Stimulated activated CD8-positive, alpha-beta memory T cell treated with anti-CD3 and anti-CD28 coated beads, Interleukin-7, amount 100 ng/mL, for 24 hours (primary cell): ENCODE data around the gene PRSS37.
"Not testable (repeated sequence)": the region's sequence is repeated elsewhere in the genome, so short reads cannot be mapped to it uniquely, and the experiment has no call there.

Source experiments
- DNase-seq: peaks from one replicate; pipeline ENCODE4 v3.0.0-alpha.2; 2020; ENCODE audit warnings: low read depth

Gene PRSS37, protein sequence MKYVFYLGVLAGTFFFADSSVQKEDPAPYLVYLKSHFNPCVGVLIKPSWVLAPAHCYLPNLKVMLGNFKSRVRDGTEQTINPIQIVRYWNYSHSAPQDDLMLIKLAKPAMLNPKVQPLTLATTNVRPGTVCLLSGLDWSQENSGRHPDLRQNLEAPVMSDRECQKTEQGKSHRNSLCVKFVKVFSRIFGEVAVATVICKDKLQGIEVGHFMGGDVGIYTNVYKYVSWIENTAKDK

DNA sequence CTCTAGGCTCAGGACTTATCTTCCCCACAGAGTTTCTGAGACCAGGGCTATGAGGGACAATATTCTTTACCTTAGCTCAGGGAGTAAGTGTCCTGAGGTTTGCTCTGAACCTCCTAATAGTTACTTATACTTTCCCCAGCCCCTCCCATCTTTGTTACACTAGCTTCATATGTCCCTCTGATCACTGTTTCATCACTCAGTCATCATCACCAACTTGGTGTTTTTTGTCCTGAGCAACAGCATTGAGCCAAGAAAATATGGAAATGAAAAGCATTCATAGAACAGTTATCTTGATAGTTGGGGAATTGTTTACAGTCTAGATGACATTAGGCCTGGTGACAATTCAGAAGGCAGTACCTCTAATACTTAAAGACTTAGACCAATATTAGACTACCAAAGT lies at the start of gene PRSS37:
TSS of gene PRSS37 (minus strand) at position 101 of the 400 bp plus-strand sequence. CDS start 436 bp downstream, outside the sequence.
- no peak for DNase-seq

DNA sequence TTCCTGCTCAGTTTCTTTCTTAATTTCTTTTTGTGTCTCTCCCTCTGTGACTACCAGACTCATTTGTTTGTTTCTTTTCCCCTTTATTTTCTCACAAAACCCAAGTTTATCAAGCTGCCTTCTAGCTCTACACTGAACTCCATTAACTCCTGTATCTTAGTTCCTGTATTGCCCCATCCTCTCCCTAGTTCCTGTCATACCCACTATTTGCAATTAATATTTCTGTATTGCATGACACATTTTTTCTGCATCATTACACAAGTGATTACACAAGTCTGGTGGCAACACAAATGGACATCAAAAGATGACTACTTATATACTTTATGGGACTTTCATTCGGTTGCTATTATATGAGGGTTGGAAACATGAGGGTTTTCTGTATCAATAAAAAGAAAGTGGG lies 48.0 kb upstream of the PRSS37 start:
- DNase-seq: no peak

DNA sequence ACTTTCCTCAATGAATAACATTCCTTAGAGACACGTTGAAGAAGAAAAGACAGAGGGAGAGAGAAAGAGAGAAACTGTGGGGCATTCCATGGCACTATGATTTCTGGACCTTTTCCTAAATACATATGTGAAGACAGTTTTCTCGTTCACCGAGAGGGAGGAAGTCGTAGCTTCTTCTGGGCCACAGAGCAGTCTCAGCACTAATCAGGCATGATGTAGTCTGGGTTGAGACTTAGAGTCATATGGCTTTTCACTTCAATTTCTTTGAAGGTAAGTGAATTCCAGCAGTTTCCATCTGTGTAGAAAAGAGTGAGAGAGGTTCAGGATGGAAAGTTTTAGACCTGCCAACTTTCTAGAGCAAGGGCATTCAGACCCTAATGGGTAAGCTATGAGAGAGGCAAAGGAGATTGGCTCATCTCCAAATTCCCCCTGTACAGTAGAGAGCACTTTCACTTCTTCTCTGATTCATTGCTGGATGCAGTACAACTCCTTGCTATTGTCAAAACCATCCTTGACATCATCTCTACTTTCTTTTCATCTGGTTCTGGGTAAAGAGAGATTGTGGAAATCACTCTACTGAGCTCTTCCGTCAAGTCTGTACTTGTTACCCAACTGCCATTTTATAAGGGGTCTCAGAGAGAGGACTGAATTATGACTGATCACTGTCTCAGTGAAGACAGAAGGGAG lies 43.4 kb upstream of the PRSS37 start:
- DNase-seq: no peak

GRCh38 chr7:141880960-141881359 lies 39.7 kb upstream of the PRSS37 start:
- DNase-seq: no peak

GRCh38 chr7:141877365-141877764 lies 36.1 kb upstream of the PRSS37 start:
- no peak for DNase-seq

GRCh38 chr7:141876371-141876770 lies 35.1 kb upstream of the PRSS37 start:
- DNase-seq: no peak

- DNase-seq: no peak
Measured at GRCh38 chr7:141875453-141875852, 34.2 kb upstream of the PRSS37 start.

- no peak for DNase-seq
Measured at GRCh38 chr7:141874787-141875186, 33.5 kb upstream of the PRSS37 start.

DNA sequence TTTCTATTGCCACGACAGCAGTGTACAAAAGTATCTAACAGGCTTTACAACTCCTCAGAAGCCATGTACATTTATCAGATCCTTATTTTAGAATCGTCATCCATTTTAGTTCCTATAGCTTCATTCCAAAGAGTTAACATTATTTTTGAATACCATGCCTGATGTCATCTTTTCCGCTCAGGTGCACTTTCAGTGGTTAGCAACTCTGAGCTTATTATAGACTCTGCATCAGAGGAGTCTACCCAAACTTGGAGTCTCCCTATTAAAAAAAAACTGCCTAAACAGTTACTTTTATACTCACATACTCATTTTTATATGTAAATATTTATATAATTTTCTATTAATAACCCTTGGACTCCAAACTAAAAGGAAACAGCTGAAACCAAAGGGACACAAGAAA lies 31.6 kb upstream of the PRSS37 start:
- DNase-seq: no peak

DNA sequence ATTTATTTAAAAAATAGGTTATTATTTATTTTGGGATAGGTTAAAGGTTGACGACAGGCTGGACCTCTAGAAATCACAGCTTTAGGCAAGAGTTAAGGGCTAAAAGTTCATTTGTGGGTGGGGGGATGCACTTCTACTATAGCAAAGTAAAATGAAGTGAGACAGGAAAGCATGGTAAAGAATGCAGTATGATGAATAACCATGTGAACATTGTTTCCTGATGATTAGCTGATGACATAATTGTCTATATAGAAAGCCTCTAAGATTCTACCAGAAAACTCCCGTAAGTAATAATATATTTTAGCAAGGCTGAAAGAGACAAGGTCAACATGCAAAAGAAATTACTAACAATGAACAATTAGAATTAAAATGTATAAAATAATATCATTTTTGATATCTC lies 25.7 kb upstream of the PRSS37 start:
- DNase-seq: no peak

DNA sequence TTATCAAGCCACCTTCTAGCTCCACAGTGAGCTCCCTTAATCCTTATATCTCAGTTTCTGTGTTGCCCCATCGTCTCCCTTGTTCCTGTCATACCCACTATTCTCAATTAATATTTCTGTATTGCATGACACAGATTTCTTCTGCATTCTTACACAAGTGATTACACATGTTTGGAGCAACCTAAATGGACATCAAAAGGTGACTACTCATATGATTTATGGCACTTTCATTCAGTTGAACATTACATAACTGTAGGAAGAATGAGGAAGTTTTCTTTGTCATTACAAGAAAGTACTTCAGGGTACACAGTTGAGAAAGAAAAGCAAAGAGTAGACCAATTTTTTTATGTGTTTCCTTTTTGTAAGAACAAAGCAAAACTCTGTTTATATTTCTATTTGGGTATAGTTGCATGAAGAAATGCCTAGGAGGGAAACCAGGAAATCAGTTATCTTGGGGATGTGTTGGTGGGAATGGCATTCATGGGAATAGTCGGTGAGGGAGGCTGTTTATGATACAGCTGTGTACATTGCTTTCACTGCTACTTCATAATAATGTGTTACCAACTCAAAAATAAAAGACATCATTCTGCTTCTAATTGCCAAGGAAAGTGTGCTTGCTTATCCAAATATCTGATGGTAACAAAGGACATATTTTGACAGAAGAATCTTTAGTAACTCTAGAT lies 23.6 kb upstream of the PRSS37 start:
- no peak for DNase-seq

DNA sequence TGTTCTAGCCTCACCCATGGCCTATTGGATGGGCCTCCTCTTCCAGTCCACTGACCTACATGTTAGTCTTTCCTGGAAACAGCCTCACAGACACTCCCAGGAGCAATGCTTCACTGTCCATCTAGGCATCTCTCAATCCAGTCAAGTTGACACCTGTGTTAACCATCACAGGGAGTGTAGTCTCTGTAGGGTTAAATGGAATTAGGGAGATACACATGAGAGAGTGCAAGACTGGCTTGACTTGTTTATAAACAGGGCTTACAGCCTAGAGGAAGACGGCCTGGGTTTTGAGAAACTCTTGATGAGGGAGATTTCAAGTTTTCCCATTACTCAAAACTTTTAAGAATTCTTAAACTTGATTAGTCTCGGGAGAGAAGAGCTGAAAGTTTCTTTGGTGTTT lies 18.9 kb upstream of the PRSS37 start:
- no peak for DNase-seq

DNA sequence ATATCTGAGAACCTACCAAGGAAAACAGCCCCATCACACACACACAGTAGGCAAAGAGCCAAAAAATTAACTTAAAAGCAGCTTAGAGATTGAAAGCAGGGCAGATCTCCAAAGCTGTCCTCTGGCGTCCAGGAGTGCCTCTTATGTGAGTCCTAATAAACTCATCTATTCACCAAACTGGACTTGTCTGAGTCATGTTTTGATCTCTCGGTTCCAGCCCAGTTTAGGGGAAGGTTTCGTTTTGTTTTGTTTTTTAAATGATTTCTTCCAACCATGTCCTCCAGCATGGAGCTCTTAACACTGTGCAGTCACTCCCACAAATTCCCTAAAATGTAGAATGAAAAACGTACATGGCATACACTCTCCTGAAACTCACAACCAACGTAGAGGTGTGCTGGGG lies 6.7 kb upstream of the PRSS37 start:
- DNase-seq: no peak

- DNase-seq: no peak
Measured at GRCh38 chr7:141844256-141844655, 3.0 kb upstream of the PRSS37 start.

- DNase-seq: no peak
Measured at GRCh38 chr7:141842904-141843303, 1.6 kb upstream of the PRSS37 start.

GRCh38 chr7:141840708-141841107 lies 577 bp downstream of the PRSS37 start:
- DNase-seq: no peak

- DNase-seq: no peak
Measured at GRCh38 chr7:141839256-141839655, 2.0 kb downstream of the PRSS37 start.

DNA sequence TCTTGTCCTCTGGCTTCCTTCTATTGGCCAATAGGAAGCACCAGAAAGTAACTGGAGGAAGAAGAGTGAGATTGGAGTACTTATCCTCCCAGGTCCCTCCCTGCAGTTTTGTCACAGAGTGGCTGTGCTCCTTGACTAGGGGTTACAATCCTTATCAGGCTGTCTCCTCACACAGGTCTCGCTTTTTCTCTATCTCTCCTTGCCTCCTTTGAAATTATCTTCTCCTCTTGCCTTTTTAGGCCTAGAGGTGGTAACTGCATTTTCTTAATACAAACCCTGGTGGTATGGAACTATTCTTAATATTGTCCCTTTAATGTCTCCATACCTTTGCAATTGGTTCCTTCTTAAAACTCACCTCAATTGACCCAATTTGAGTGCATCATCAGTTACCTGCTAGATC lies 2.7 kb downstream of the PRSS37 start:
- no peak for DNase-seq

GRCh38 chr7:141837683-141838082 lies 3.6 kb downstream of the PRSS37 start:
- no peak for DNase-seq

GRCh38 chr7:141822432-141822831 lies 18.9 kb downstream of the PRSS37 start:
- DNase-seq: not testable (repeated sequence)

- no peak for DNase-seq
Measured at GRCh38 chr7:141820067-141820466, 21.2 kb downstream of the PRSS37 start.

DNA sequence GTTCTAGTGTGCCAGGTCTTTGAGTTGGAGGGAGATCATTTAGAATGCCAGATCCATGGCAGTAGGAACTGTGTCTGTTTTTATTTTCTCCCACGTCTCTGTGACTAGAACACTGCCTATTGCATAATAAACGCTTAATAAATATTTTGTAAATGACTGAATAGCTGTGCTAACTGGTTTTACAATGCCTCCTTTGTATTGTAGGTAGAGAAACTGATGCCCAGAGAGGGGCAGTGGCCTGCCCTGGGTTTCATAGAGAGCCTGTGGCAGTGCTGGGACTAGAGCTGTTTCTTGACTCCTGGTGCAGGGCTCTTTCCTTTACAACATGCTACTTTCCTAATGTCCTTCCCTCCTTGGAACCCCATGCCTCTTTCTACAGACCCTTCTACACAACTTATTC lies 48.8 kb downstream of the PRSS37 start:
- no peak for DNase-seq

DNA sequence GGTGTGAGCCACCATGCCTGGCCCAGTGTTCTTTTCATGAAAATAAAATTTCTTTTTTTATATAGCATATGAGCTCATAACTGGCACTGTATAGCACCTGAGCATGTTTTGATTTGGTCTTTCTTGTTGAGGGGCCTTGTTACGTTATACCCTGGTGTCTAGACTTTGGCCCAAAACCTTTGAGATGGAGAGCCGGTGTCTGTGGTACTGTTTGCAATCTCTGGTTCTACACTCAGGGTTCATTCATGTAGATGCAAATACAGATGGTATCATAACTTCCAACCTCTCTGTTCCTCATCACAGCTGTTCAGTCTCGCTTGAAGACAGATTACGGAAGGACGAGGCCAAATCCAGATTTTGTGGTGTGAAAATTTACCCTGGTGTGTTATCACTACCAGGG lies 51.4 kb downstream of the PRSS37 start, which contains the start of gene TAS2R5:
TSS of gene TAS2R5 (plus strand) at position 301 of the 400 bp plus-strand sequence. CDS start 145 bp downstream, outside the sequence.
- DNase-seq: no peak
